NCI-H460 (cell line): ENCODE measurements around the gene NTM. TPM values are rescaled to one million over a fixed set of nuclear protein-coding genes. Genes with fewer than 3 reads are reported as not detected.

ENCODE experiments used
- DNase-seq: peaks from one replicate; pipeline ENCODE4 v3.0.0-alpha.2; 2016; ENCODE audit warnings: low read depth; ENCODE audit errors: extremely low read depth
- total RNA-seq: library from RNA; depleted of rRNA; stranded (reverse); fragments of >200 nt; shearing (Covaris generic); gene quantifications from 2 replicates; pipeline ENCODE4 v1.2.3, GENCODE V29; 2014

NTM gene
- total RNA-seq, 1 experiment from 2014 or later = 3.7 TPM

GRCh38 chr11:131629925-131630540, 259.6 kb downstream of the NTM start:
- DNase-seq = no peak

- DNase-seq = no peak
Measured at GRCh38 chr11:131632971-131633370, 262.6 kb downstream of the NTM start.

- DNase-seq = peak; percentile 45
Measured at GRCh38 chr11:131633921-131634715, 263.7 kb downstream of the NTM start.

- DNase-seq = no peak
Measured at GRCh38 chr11:131637469-131638175, 267.2 kb downstream of the NTM start.

GRCh38 chr11:131638889-131639288, 268.5 kb downstream of the NTM start:
- no peak for DNase-seq

GRCh38 chr11:131640320-131640719, 269.9 kb downstream of the NTM start:
- no peak for DNase-seq

GRCh38 chr11:131642756-131643531, 272.5 kb downstream of the NTM start:
- DNase-seq = no peak

- DNase-seq = no peak
Measured at GRCh38 chr11:131644204-131644795, 273.9 kb downstream of the NTM start.

- DNase-seq = no peak
Measured at GRCh38 chr11:131645237-131645636, 274.8 kb downstream of the NTM start.

GRCh38 chr11:131649856-131650255, 279.4 kb downstream of the NTM start:
- no peak for DNase-seq

- DNase-seq = no peak
Measured at GRCh38 chr11:131652231-131652630, 281.8 kb downstream of the NTM start.

GRCh38 chr11:131653260-131653659, 282.8 kb downstream of the NTM start:
- DNase-seq = no peak

GRCh38 chr11:131654849-131655248, 284.4 kb downstream of the NTM start:
- no peak for DNase-seq

- no peak for DNase-seq
Measured at GRCh38 chr11:131656179-131656838, 285.9 kb downstream of the NTM start.

- DNase-seq = no peak
Measured at GRCh38 chr11:131656839-131657211, 286.4 kb downstream of the NTM start.

- DNase-seq = no peak
Measured at GRCh38 chr11:131658414-131658813, 288.0 kb downstream of the NTM start.

- no peak for DNase-seq
Measured at GRCh38 chr11:131658952-131659351, 288.5 kb downstream of the NTM start.

- DNase-seq = no peak
Measured at GRCh38 chr11:131659931-131660330, 289.5 kb downstream of the NTM start.

GRCh38 chr11:131661132-131661531, 290.7 kb downstream of the NTM start:
- DNase-seq = no peak
